Coronary artery (tissue), 2 donors: ENCODE data around the gene METTL25B.

Source experiments
- DNase-seq: peaks from one replicate; pipeline ENCODE4 v3.0.0-alpha.2; 2017; ENCODE audit warnings: low spot score
- H3K27ac ChIP-seq, 2 donors: fragments of 200-600 bp; sonication (generic); one replicate each; pipeline ENCODE4 v1.5.1; 2016 to 2019
- H3K4me3 ChIP-seq: fragments of 200-600 bp; sonication (generic); 2 replicates; pipeline ENCODE4 v1.5.1; 2016; ENCODE audit warnings: mild to moderate bottlenecking, moderate library complexity
- CTCF ChIP-seq: fragments of 200-600 bp; sonication (generic); IDR thresholded peaks from one replicate; pipeline ENCODE4 v1.5.1; 2019; ENCODE audit warnings: antibody characterized with exemption

The METTL25B gene

DNA sequence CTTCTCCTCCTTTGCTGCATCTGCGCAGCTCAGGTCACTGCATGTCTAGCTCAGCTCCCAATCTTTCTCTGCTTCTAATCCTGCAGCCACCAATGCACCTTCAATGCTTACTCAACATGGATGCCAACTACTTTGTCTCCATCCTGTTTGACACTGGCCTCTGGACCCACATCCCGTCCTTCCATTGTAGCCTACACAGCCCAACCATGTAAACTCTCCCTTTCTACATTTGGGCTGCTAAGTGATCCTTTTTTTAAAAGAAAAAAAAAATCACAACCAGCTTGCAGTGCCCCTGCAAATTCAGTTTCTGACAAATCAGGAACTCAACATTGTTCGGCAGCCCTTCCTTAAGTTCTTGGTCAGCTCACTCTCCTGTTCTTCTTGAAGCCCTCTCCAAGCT is 13.4 kb upstream of the METTL25B start:
- no peak for DNase-seq
- TF ChIP-seq CTCF: no peak
- no peak overlapping the region for H3K27ac ChIP-seq
- no peak overlapping the region for H3K4me3 ChIP-seq

GRCh38 chr1:156717351-156717750 is 10.9 kb upstream of the METTL25B start:
- Histone ChIP-seq H3K27ac (no peak overlapping the region), H3K4me3 (no peak overlapping the region)
- TF ChIP-seq CTCF: no peak
- DNase-seq: no peak

DNA sequence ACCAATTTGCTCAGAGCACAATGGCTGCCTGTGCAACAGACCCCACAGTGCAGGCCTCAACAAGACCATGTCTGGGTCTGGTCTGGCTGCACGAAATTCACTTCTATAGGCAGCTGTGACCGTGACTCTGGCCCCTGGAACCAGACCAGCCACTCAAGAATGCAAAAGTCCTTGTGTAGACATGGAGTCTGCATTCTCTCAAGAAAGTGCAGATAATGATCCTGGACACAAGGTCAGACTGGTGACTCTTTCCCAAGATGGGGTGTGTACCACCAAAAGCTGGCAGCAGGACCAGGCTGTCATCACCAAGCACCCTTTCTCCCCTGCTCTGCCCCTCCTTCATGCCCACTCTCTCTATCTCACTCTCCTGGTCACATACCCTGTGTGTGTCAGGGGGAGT is 7.1 kb upstream of the METTL25B start:
- H3K4me3 ChIP-seq: no peak overlapping the region
- no peak for TF ChIP-seq CTCF
- no peak for DNase-seq
- H3K27ac ChIP-seq: no peak overlapping the region

- H3K4me3 ChIP-seq: no peak overlapping the region
- no peak for DNase-seq
- no peak overlapping the region for H3K27ac ChIP-seq
- no peak for TF ChIP-seq CTCF
These were observed 6.7 kb upstream of the METTL25B start for GRCh38 chr1:156721535-156721934.

GRCh38 chr1:156725683-156726280 is 2.5 kb upstream of the METTL25B start:
- Histone ChIP-seq H3K4me3 (peak overlapping the region; percentile 98), H3K27ac (no peak overlapping the region)
- peak; percentile 88 for DNase-seq
- peak; percentile 93 for TF ChIP-seq CTCF

- peak overlapping the region in 1 of 2 donors; percentile 3 for H3K27ac ChIP-seq
- H3K4me3 ChIP-seq: peak overlapping the region; percentile 98
- peak; percentile 71 for DNase-seq
- no peak for TF ChIP-seq CTCF
These were observed 1.6 kb upstream of the METTL25B start for GRCh38 chr1:156726549-156727226.

DNA sequence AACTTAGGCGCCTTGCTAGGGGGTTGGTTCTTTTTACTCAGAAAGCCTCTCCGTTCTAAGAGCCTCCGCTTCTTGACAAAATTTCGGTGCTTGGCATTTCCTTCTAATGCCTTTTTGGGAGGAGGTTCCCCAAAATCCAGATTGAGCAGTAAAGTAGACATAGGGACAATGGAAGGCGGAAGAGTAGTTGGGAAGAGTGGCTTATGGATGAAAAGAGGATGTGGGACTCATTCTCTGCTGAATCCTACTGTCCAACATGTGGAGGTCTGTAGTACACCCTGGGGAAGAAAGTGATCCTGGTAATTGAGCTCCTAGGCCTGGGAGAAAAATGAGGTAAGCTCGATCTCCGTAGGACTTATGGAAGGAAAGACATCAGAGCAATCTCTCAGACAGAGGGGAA is 777 bp upstream of the METTL25B start:
- Histone ChIP-seq H3K27ac (peak overlapping the region; percentile 96 to 99), H3K4me3 (peak overlapping the region; percentile 98)
- no peak for DNase-seq
- no peak for TF ChIP-seq CTCF
